Skeletal muscle tissue (tissue), 4 donors: ENCODE measurements around the gene HSF4. TPM values are rescaled to one million over a fixed set of nuclear protein-coding genes. Genes with fewer than 3 reads are reported as not detected.

Experiments
- H3K27ac ChIP-seq: one replicate; pipeline ENCODE4 v1.7.0; 2013; ENCODE audit warnings: mild to moderate bottlenecking, low read depth, low read length, inconsistent platforms
- H3K27me3 ChIP-seq, 3 donors: one replicate each; pipeline ENCODE4 v1.7.0; 2013; ENCODE audit warnings: low read length in 3 of 3; ENCODE audit not compliant: control insufficient read depth in 3 of 3, insufficient read depth in 3 of 3
- H3K36me3 ChIP-seq, 3 donors: one replicate each; pipeline ENCODE4 v1.7.0; 2013; ENCODE audit warnings: low read length in 3 of 3; ENCODE audit not compliant: control insufficient read depth in 3 of 3, insufficient read depth in 3 of 3
- H3K4me1 ChIP-seq, 3 donors: one replicate each; pipeline ENCODE4 v1.7.0; 2013; ENCODE audit warnings: low read length in 3 of 3, mild to moderate bottlenecking in 3 of 3; ENCODE audit not compliant: control insufficient read depth in 3 of 3, insufficient read depth in 3 of 3
- H3K4me3 ChIP-seq, 3 donors: one replicate each; pipeline ENCODE4 v1.7.0; 2013; ENCODE audit warnings: low read length in 3 of 3
- H3K9ac ChIP-seq, 3 donors: one replicate each; pipeline ENCODE4 v1.7.0; 2013; ENCODE audit warnings: low read length in 3 of 3, mild to moderate bottlenecking in 3 of 3, moderate library complexity in 2 of 3, low read depth in 1 of 3
- H3K9me3 ChIP-seq, 3 donors: one replicate each; pipeline ENCODE4 v1.7.0; 2013; ENCODE audit warnings: low read length in 3 of 3; ENCODE audit not compliant: control insufficient read depth in 3 of 3
- total RNA-seq: library from RNA; depleted of rRNA; stranded (reverse); fragments of >200 nt; gene quantifications from one replicate; pipeline ENCODE4 v1.2.3, GENCODE V29; 2014
- donor health status: Osteomylitis.

HSF4 gene
- total RNA-seq, 1 donor from 2014 or later: 3.7 TPM

- Histone ChIP-seq H3K9me3 (no peaks in the 10 kb centered on the region), H3K4me1 (peaks cover 66 to 73% (median 69%) of the 10 kb centered on the region in 3 donors), H3K27ac (peak overlapping the region; percentile 91), H3K4me3 (peak overlapping the region; percentile 78 to 83 (median 78)), H3K27me3 (peaks cover 0 to 5% (median 0%) of the 10 kb centered on the region in 3 donors), H3K9ac (peak overlapping the region; percentile 82 to 96 (median 90)), H3K36me3 (peaks cover 8 to 19% (median 13%) of the 10 kb centered on the region in 3 donors)
These were observed 855 bp downstream of the HSF4 start for GRCh38 chr16:67165121-67166078.

- Histone ChIP-seq H3K9me3 (no peaks in the 10 kb centered on the region), H3K27me3 (peaks cover 0 to 5% (median 0%) of the 10 kb centered on the region in 3 donors), H3K36me3 (peaks cover 8 to 19% (median 13%) of the 10 kb centered on the region in 3 donors), H3K4me1 (peaks cover 64 to 70% (median 69%) of the 10 kb centered on the region in 3 donors), H3K27ac (peak overlapping the region; percentile 23), H3K9ac (no peak overlapping the region), H3K4me3 (no peak overlapping the region)
These were observed 1.6 kb downstream of the HSF4 start for GRCh38 chr16:67166110-67166547.

- H3K9ac ChIP-seq: peak overlapping the region in 2 of 3 donors; percentile 29 to 45
- peaks cover 0 to 5% (median 0%) of the 10 kb centered on the region in 3 donors for H3K27me3 ChIP-seq
- peaks cover 64 to 70% (median 69%) of the 10 kb centered on the region in 3 donors for H3K4me1 ChIP-seq
- peak overlapping the region; percentile 23 for H3K27ac ChIP-seq
- H3K9me3 ChIP-seq: no peaks in the 10 kb centered on the region
- H3K36me3 ChIP-seq: peaks cover 8 to 19% (median 13%) of the 10 kb centered on the region in 3 donors
- H3K4me3 ChIP-seq: no peak overlapping the region
These were observed 2.1 kb downstream of the HSF4 start for GRCh38 chr16:67166598-67167168.

- Histone ChIP-seq H3K4me3 (no peak overlapping the region), H3K27ac (peak overlapping the region; percentile 23), H3K27me3 (peaks cover 0 to 3% (median 0%) of the 10 kb centered on the region in 3 donors), H3K36me3 (peaks cover 8 to 19% (median 13%) of the 10 kb centered on the region in 3 donors), H3K9me3 (no peaks in the 10 kb centered on the region), H3K9ac (peak overlapping the region in 1 of 3 donors; percentile 54), H3K4me1 (peaks cover 61 to 69% (median 66%) of the 10 kb centered on the region in 3 donors)
These were observed 3.0 kb downstream of the HSF4 start for GRCh38 chr16:67167588-67167987.

GRCh38 chr16:67169011-67169451 is 4.5 kb downstream of the HSF4 start:
- peaks cover 58 to 68% (median 63%) of the 10 kb centered on the region in 3 donors for H3K4me1 ChIP-seq
- peak overlapping the region; percentile 0 to 95 (median 72) for H3K9ac ChIP-seq
- peak overlapping the region; percentile 93 for H3K27ac ChIP-seq
- H3K27me3 ChIP-seq: no peaks in the 10 kb centered on the region
- no peaks in the 10 kb centered on the region for H3K9me3 ChIP-seq
- H3K4me3 ChIP-seq: peak overlapping the region in 2 of 3 donors; percentile 77 to 84
- H3K36me3 ChIP-seq: peaks cover 8 to 19% (median 13%) of the 10 kb centered on the region in 3 donors

- peak overlapping the region; percentile 93 for H3K27ac ChIP-seq
- peak overlapping the region; percentile 72 to 95 (median 91) for H3K9ac ChIP-seq
- H3K27me3 ChIP-seq: no peaks in the 10 kb centered on the region
- peaks cover 61 to 70% (median 66%) of the 10 kb centered on the region in 3 donors for H3K4me1 ChIP-seq
- H3K36me3 ChIP-seq: peaks cover 8 to 19% (median 14%) of the 10 kb centered on the region in 3 donors
- no peaks in the 10 kb centered on the region for H3K9me3 ChIP-seq
- peak overlapping the region; percentile 69 to 84 (median 77) for H3K4me3 ChIP-seq
These were observed 5.2 kb downstream of the HSF4 start for GRCh38 chr16:67169642-67170167.

- Histone ChIP-seq H3K4me1 (peaks cover 61 to 70% (median 66%) of the 10 kb centered on the region in 3 donors), H3K27me3 (no peaks in the 10 kb centered on the region), H3K9ac (peak within 1 kb of the TSS; percentile 91 to 97 (median 95)), H3K9me3 (no peaks in the 10 kb centered on the region), H3K4me3 (peak within 1 kb of the TSS; percentile 71 to 84 (median 77)), H3K36me3 (peaks cover 14 to 24% (median 20%) of the 10 kb centered on the region in 3 donors), H3K27ac (peak within 1 kb of the TSS; percentile 93)
These were observed 5.8 kb downstream of the HSF4 start, which contains the start of gene NOL3 for GRCh38 chr16:67170168-67170948. NOL3 (plus strand) TSS chr16:67170538.

- Histone ChIP-seq H3K27me3 (no peaks in the 10 kb centered on the region), H3K9me3 (no peaks in the 10 kb centered on the region), H3K4me3 (peak overlapping the region; percentile 71 to 84 (median 77)), H3K27ac (peak overlapping the region; percentile 93), H3K4me1 (peaks cover 65 to 77% (median 66%) of the 10 kb centered on the region in 3 donors), H3K9ac (peak overlapping the region; percentile 91 to 97 (median 95)), H3K36me3 (peaks cover 18 to 28% (median 23%) of the 10 kb centered on the region in 3 donors)
These were observed 6.6 kb downstream of the HSF4 start for GRCh38 chr16:67170949-67171649.
